Transverse colon (tissue), 4 donors: ENCODE measurements around the gene NPAS3.

ENCODE experiments used
- CTCF ChIP-seq, 5 experiments: fragments of 200-600 bp in 3 of 5; fragments of 450-650 bp in 2 of 5; sonication (generic) in 3 of 5; IDR thresholded peaks; 1 replicate in 2 of 5; 2 replicates in 3 of 5; pipeline ENCODE4 v1.5.1; 2016 to 2017; ENCODE audit warnings: antibody characterized with exemption in 5 of 5, inconsistent platforms in 3 of 5, mild to moderate bottlenecking in 2 of 5, moderate library complexity in 1 of 5
- EP300 ChIP-seq: sonication (generic); formaldehyde crosslinking; IDR thresholded peaks from one replicate; pipeline ENCODE4 v1.6.1; 2017; ENCODE audit warnings: antibody characterized with exemption, low read depth
- POLR2A ChIP-seq: fragments of 450-650 bp; IDR thresholded peaks from one replicate; pipeline ENCODE4 v1.6.1; 2016; ENCODE audit warnings: antibody characterized with exemption, mild to moderate bottlenecking, moderate library complexity
- POLR2AphosphoS5 ChIP-seq, 3 donors: sonication (generic); formaldehyde crosslinking; IDR thresholded peaks; one replicate each; pipeline ENCODE4 v1.6.1; 2016; ENCODE audit warnings: antibody characterized with exemption in 3 of 3

GRCh38 chr14:33103489-33103888 lies 164.8 kb downstream of the NPAS3 start:
- no peak for TF ChIP-seq CTCF (IDR thresholded peaks at IDR 0.05)
- no peak for TF ChIP-seq POLR2A
- TF ChIP-seq POLR2AphosphoS5 (IDR thresholded peaks at IDR 0.05) = peak in 2 of 3 donors; percentile 18 to 23
- TF ChIP-seq EP300 = no peak
